SK-N-SH treated with all-trans-retinoic acid at 6 μM for 48 hours (cell line): ENCODE measurements around the gene SPON1.

Experiments
- ATAC-seq: fragments of 200-7000 bp; cut with Tn5 transposase; 3 replicates; pipeline ENCODE4 v1.9.1; 2020; ENCODE audit warnings: mild to moderate bottlenecking, moderate library complexity
- ARNTL ChIP-seq: fragments of 450-650 bp; formaldehyde crosslinking; IDR thresholded peaks from 2 replicates; pipeline ENCODE4 v1.5.0; 2020; ENCODE audit warnings: low read depth, mild to moderate bottlenecking, moderate library complexity, borderline replicate concordance
- BACH2 ChIP-seq: fragments of 250-450 bp; sonication (Bioruptor Pico); IDR thresholded peaks from 2 replicates; pipeline ENCODE4 v1.9.0; 2021; ENCODE audit warnings: mild to moderate bottlenecking, borderline replicate concordance
- CSDC2 ChIP-seq: fragments of 250-450 bp; sonication (Bioruptor Pico); IDR thresholded peaks from 2 replicates; pipeline ENCODE4 v1.5.0; 2020; ENCODE audit warnings: mild to moderate bottlenecking, moderate library complexity
- CSRNP3 ChIP-seq: fragments of 250-450 bp; sonication (Bioruptor Pico); IDR thresholded peaks from 2 replicates; pipeline ENCODE4 v1.5.1; 2021; ENCODE audit warnings: mild to moderate bottlenecking, moderate library complexity
- ESRRG ChIP-seq: fragments of 250-450 bp; sonication (Bioruptor Pico); IDR thresholded peaks from 2 replicates; pipeline ENCODE4 v1.6.1; 2021; ENCODE audit warnings: mild to moderate bottlenecking
- GLIS3 ChIP-seq: fragments of 250-450 bp; sonication (Bioruptor Pico); IDR thresholded peaks from 2 replicates; pipeline ENCODE4 v1.5.0; 2020; ENCODE audit warnings: mild to moderate bottlenecking, moderate library complexity
- ISL1 ChIP-seq: fragments of 250-450 bp; sonication (Bioruptor Pico); IDR thresholded peaks from 2 replicates; pipeline ENCODE4 v2.1.2; 2022; ENCODE audit warnings: mild to moderate bottlenecking, moderate library complexity
- OSR1 ChIP-seq: fragments of 250-450 bp; sonication (Bioruptor Pico); IDR thresholded peaks from 2 replicates; pipeline ENCODE4 v1.8.0; 2022; ENCODE audit warnings: moderate library complexity, mild to moderate bottlenecking, inconsistent platforms
- PPARA ChIP-seq: fragments of 250-450 bp; sonication (Bioruptor Pico); IDR thresholded peaks from 2 replicates; pipeline ENCODE4 v1.5.0; 2020; ENCODE audit warnings: mild to moderate bottlenecking, borderline replicate concordance
- RARB ChIP-seq: fragments of 250-450 bp; sonication (Bioruptor Pico); IDR thresholded peaks from 2 replicates; pipeline ENCODE4 v1.8.0; 2021; ENCODE audit warnings: mild to moderate bottlenecking, moderate library complexity
- SNAI2 ChIP-seq: fragments of 250-450 bp; sonication (Bioruptor Pico); IDR thresholded peaks from 2 replicates; pipeline ENCODE4 v1.5.0; 2020; ENCODE audit warnings: mild to moderate bottlenecking, moderate library complexity
- TCF4 ChIP-seq: fragments of 250-450 bp; sonication (Bioruptor Pico); IDR thresholded peaks from 2 replicates; pipeline ENCODE4 v1.8.0; 2021; ENCODE audit warnings: mild to moderate bottlenecking, moderate library complexity, borderline replicate concordance
- TOX ChIP-seq: fragments of 250-450 bp; sonication (Bioruptor Pico); IDR thresholded peaks from 2 replicates; pipeline ENCODE4 v1.8.0; 2021; ENCODE audit warnings: mild to moderate bottlenecking, moderate library complexity, borderline replicate concordance
- ZC3H10 ChIP-seq: fragments of 250-450 bp; sonication (Bioruptor Pico); IDR thresholded peaks from 2 replicates; pipeline ENCODE4 v1.5.1; 2021; ENCODE audit warnings: mild to moderate bottlenecking, moderate library complexity
- ZFP3 ChIP-seq: fragments of 250-450 bp; sonication (Bioruptor Pico); IDR thresholded peaks from 2 replicates; pipeline ENCODE4 v1.5.0; 2020; ENCODE audit warnings: mild to moderate bottlenecking, moderate library complexity
- ZFP30 ChIP-seq: fragments of 450-650 bp; formaldehyde crosslinking; IDR thresholded peaks from 2 replicates; pipeline ENCODE4 v1.5.0; 2022; ENCODE audit warnings: mild to moderate bottlenecking, moderate library complexity
- ZNF565 ChIP-seq: fragments of 450-650 bp; formaldehyde crosslinking; conservative IDR thresholded peaks from 2 replicates; pipeline ENCODE4 v1.5.0; 2020; ENCODE audit warnings: low read depth, mild to moderate bottlenecking, moderate library complexity
- ZNF70 ChIP-seq: fragments of 450-650 bp; formaldehyde crosslinking; IDR thresholded peaks from 2 replicates; pipeline ENCODE4 v1.5.0; 2020; ENCODE audit warnings: mild to moderate bottlenecking, moderate library complexity
- ZNF8 ChIP-seq: fragments of 450-650 bp; formaldehyde crosslinking; IDR thresholded peaks from 2 replicates; pipeline ENCODE4 v1.5.0; 2020; ENCODE audit warnings: mild to moderate bottlenecking, moderate library complexity
- TF ChIP-seq, protein P1 (sequence below): fragments of 250-450 bp; sonication (Bioruptor Pico); IDR thresholded peaks from 2 replicates; pipeline ENCODE4 v1.8.0; 2020; ENCODE audit warnings: mild to moderate bottlenecking, moderate library complexity, borderline replicate concordance
- TF ChIP-seq, protein P2 (sequence below): fragments of 250-450 bp; sonication (Bioruptor Pico); IDR thresholded peaks from 2 replicates; pipeline ENCODE4 v1.5.1; 2020; ENCODE audit warnings: low read depth, mild to moderate bottlenecking, moderate library complexity
- TF ChIP-seq, protein P3 (sequence below): fragments of 250-450 bp; sonication (Bioruptor Pico); IDR thresholded peaks from 2 replicates; pipeline ENCODE4 v1.8.0; 2021; ENCODE audit warnings: low read depth, mild to moderate bottlenecking, moderate library complexity, borderline replicate concordance

Gene SPON1

DNA sequence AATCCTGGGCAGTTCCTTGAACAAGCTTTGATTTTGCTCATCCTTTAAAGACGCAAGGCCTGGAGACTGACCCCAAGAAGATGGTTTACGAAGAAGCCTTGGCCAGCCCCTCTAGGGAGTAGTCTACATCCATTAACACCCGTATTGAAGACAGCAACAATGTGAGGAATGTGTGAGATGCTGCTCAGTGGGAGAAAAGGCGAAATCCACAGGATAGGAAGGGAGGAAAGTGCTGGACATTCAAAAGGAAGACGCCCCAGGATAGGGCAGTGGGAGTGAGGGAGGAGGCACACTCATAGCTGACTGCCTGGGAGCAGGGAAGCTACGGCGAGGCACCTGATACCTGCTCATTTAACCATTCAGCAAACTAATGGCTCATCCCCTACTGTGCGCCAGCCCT is 282.4 kb downstream of the SPON1 start:
- ATAC-seq, result no peak
- TF ChIP-seq TOX (CRISPR knock-in tag) (no peak), SNAI2 (no peak), BACH2 (CRISPR knock-in tag) (no peak), GLIS3 (no peak), ZFP30 (CRISPR knock-in tag) (no peak), ARNTL (CRISPR knock-in tag) (no peak), ISL1 (CRISPR knock-in tag) (no peak), CSDC2 (CRISPR knock-in tag) (no peak), OSR1 (no peak), ZFP3 (CRISPR knock-in tag) (no peak), TCF4 (CRISPR knock-in tag) (no peak), ZC3H10 (CRISPR knock-in tag) (no peak), ZNF8 (CRISPR knock-in tag) (no peak), ESRRG (CRISPR knock-in tag) (no peak)
- TF ChIP-seq, protein P1, sequence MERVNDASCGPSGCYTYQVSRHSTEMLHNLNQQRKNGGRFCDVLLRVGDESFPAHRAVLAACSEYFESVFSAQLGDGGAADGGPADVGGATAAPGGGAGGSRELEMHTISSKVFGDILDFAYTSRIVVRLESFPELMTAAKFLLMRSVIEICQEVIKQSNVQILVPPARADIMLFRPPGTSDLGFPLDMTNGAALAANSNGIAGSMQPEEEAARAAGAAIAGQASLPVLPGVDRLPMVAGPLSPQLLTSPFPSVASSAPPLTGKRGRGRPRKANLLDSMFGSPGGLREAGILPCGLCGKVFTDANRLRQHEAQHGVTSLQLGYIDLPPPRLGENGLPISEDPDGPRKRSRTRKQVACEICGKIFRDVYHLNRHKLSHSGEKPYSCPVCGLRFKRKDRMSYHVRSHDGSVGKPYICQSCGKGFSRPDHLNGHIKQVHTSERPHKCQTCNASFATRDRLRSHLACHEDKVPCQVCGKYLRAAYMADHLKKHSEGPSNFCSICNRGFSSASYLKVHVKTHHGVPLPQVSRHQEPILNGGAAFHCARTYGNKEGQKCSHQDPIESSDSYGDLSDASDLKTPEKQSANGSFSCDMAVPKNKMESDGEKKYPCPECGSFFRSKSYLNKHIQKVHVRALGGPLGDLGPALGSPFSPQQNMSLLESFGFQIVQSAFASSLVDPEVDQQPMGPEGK (CRISPR knock-in tag), result no peak
- TF ChIP-seq, protein P2, sequence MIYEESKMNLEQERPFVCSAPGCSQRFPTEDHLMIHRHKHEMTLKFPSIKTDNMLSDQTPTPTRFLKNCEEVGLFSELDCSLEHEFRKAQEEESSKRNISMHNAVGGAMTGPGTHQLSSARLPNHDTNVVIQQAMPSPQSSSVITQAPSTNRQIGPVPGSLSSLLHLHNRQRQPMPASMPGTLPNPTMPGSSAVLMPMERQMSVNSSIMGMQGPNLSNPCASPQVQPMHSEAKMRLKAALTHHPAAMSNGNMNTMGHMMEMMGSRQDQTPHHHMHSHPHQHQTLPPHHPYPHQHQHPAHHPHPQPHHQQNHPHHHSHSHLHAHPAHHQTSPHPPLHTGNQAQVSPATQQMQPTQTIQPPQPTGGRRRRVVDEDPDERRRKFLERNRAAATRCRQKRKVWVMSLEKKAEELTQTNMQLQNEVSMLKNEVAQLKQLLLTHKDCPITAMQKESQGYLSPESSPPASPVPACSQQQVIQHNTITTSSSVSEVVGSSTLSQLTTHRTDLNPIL (CRISPR knock-in tag), result no peak

GRCh38 chr11:14245444-14245843 is 282.9 kb downstream of the SPON1 start:
- ATAC-seq, result no peak
- TF ChIP-seq, protein P1 (CRISPR knock-in tag), result no peak
- TF ChIP-seq PPARA (CRISPR knock-in tag) (no peak), ZC3H10 (CRISPR knock-in tag) (no peak), ZFP3 (CRISPR knock-in tag) (no peak), OSR1 (no peak), ZNF8 (CRISPR knock-in tag) (no peak), ZNF70 (no peak), ESRRG (CRISPR knock-in tag) (no peak)

DNA sequence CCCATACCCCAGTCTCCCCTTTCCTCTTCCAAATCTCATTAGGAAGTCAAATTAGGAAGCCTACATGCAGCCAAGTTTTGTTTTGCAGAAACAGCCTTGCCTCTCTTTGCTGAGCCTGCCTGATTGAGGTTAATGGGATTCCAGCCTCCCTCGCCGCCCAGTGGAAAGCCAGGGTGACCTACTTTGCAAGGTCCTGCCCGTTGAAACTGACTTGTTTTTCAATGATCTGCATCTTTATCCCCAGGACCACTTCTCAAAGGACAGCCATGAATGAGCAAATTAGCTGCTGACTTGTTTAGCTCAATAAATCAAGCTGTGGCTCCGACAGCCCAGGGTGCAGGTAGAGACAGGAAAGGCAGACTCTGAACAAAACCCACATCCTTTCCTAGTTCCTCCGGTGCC is 286.1 kb downstream of the SPON1 start:
- no peak for ATAC-seq
- TF ChIP-seq RARB (CRISPR knock-in tag), result no peak
- TF ChIP-seq BACH2 (CRISPR knock-in tag), result no peak

GRCh38 chr11:14249121-14249963 is 286.8 kb downstream of the SPON1 start:
- ATAC-seq, result peak; percentile 75
- TF ChIP-seq ZNF70, result no peak
- TF ChIP-seq GLIS3, result no peak
- TF ChIP-seq, protein P3, sequence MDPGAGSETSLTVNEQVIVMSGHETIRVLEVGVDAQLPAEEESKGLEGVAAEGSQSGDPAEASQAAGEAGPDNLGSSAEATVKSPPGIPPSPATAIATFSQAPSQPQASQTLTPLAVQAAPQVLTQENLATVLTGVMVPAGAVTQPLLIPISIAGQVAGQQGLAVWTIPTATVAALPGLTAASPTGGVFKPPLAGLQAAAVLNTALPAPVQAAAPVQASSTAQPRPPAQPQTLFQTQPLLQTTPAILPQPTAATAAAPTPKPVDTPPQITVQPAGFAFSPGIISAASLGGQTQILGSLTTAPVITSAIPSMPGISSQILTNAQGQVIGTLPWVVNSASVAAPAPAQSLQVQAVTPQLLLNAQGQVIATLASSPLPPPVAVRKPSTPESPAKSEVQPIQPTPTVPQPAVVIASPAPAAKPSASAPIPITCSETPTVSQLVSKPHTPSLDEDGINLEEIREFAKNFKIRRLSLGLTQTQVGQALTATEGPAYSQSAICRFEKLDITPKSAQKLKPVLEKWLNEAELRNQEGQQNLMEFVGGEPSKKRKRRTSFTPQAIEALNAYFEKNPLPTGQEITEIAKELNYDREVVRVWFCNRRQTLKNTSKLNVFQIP, result no peak
- no peak for TF ChIP-seq ZNF8 (CRISPR knock-in tag)
- TF ChIP-seq, protein P2 (CRISPR knock-in tag), result no peak; the same call in 1 of the 2 replicates
- TF ChIP-seq CSDC2 (CRISPR knock-in tag), result no peak
- TF ChIP-seq CSRNP3, result no peak
- no peak for TF ChIP-seq ESRRG (CRISPR knock-in tag)
- TF ChIP-seq OSR1, result no peak
- TF ChIP-seq TCF4 (CRISPR knock-in tag), result no peak
- no peak for TF ChIP-seq PPARA (CRISPR knock-in tag)
- no peak for TF ChIP-seq ZNF565 (CRISPR knock-in tag)
- no peak for TF ChIP-seq TOX (CRISPR knock-in tag)
- TF ChIP-seq ZC3H10 (CRISPR knock-in tag), result no peak
- TF ChIP-seq BACH2 (CRISPR knock-in tag), result no peak
- TF ChIP-seq ZFP30 (CRISPR knock-in tag), result no peak
- no peak for TF ChIP-seq ISL1 (CRISPR knock-in tag)
- TF ChIP-seq, all 23 proteins: peak for 0
